PFSK-1 (cell line): Measurements from ENCODE around the gene CHD1.

Source experiments
- FOXP2 ChIP-seq: optimal IDR thresholded peaks from 2 replicates; pipeline ENCODE3; 2011; ENCODE audit warnings: borderline replicate concordance, control low read depth, inconsistent platforms; ENCODE audit not compliant: insufficient read depth; ENCODE audit errors: extremely low read length, extremely low read depth
- POLR2AphosphoS5 ChIP-seq: IDR thresholded peaks from 2 replicates; pipeline ENCODE4 v1.6.1; 2012; ENCODE audit warnings: low read depth, mild to moderate bottlenecking, control low read depth, low read length, moderate library complexity
- SIN3A ChIP-seq: IDR thresholded peaks from 2 replicates; pipeline ENCODE4 v1.6.1; 2012; ENCODE audit warnings: mild to moderate bottlenecking, low read length, moderate library complexity, borderline replicate concordance; ENCODE audit not compliant: insufficient read depth
- TAF1 ChIP-seq: IDR thresholded peaks from 2 replicates; pipeline ENCODE4 v1.6.1; 2012; ENCODE audit warnings: low read length, control low read depth, borderline replicate concordance; ENCODE audit not compliant: insufficient read depth
- TF ChIP-seq, protein P1 (sequence below), 2 experiments: IDR thresholded peaks; 2 replicates each; pipeline versions ENCODE4 v1.6.1 to v1.8.0; 2011 to 2012; ENCODE audit warnings: low read depth in 2 of 2, low read length in 2 of 2, control low read depth in 1 of 2, inconsistent platforms in 1 of 2, mild to moderate bottlenecking in 1 of 2, moderate library complexity in 1 of 2; ENCODE audit not compliant: insufficient read depth in 1 of 2

DNA sequence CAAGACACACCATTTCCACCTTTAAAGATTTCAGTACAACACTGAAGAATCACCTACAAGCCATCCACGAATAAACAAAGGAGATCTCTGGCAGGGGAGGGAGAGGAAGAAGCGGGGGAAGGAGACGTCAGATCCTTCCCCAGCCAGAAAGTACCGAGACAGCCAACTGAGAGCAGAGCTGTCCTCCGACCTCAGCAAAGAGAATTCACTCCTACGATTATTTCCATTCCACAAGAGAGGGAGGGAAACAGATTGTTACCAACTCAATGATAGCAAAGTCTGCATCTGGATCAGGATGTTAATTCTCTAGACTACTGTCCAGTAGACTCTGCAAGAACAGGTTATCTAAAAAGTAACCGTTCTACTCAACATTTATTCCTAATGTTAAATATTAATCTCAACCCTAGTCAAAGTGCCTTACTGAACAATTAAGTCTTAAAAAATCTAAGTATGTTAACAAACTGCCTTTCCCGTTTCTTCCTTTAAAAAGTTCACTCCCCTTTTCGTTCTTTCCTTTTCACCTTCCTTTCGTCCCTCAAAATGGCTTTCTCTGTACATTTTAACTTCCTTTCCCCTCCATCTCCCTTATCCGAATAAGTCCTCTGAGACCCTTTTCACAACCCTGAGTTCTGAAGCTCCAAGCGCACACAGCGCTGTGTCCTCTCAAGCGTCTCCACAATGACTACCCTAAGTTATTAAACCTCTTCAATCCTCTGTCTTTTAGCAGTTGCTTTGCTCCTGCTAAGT is 1.4 kb downstream of the CHD1 start:
- TF ChIP-seq SIN3A (0 out of 2 replicates have a peak, but pooled peaks have one; percentile 7), POLR2AphosphoS5 (0 out of 2 replicates have a peak, but pooled peaks have one; percentile 52), TAF1 (peak; percentile 70; the same call in 1 of the 2 replicates), FOXP2 (no peak)
- TF ChIP-seq, protein P1, sequence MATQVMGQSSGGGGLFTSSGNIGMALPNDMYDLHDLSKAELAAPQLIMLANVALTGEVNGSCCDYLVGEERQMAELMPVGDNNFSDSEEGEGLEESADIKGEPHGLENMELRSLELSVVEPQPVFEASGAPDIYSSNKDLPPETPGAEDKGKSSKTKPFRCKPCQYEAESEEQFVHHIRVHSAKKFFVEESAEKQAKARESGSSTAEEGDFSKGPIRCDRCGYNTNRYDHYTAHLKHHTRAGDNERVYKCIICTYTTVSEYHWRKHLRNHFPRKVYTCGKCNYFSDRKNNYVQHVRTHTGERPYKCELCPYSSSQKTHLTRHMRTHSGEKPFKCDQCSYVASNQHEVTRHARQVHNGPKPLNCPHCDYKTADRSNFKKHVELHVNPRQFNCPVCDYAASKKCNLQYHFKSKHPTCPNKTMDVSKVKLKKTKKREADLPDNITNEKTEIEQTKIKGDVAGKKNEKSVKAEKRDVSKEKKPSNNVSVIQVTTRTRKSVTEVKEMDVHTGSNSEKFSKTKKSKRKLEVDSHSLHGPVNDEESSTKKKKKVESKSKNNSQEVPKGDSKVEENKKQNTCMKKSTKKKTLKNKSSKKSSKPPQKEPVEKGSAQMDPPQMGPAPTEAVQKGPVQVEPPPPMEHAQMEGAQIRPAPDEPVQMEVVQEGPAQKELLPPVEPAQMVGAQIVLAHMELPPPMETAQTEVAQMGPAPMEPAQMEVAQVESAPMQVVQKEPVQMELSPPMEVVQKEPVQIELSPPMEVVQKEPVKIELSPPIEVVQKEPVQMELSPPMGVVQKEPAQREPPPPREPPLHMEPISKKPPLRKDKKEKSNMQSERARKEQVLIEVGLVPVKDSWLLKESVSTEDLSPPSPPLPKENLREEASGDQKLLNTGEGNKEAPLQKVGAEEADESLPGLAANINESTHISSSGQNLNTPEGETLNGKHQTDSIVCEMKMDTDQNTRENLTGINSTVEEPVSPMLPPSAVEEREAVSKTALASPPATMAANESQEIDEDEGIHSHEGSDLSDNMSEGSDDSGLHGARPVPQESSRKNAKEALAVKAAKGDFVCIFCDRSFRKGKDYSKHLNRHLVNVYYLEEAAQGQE (IDR thresholded peaks at IDR 0.05; ENCODE audit: insufficient read depth in 1 of 2, low read depth in 2 of 2, low read length in 2 of 2) = no peak
